NCI-H510A (cell line): Measurements from ENCODE around the gene NFIA.
A peak's percentile ranks its signal among the peaks of the same experiment; 100 is the strongest.

Experiments
- DNase-seq: peaks from one replicate; lab custom pipeline; 2025; lab: John Stamatoyannopoulos, UW

The NFIA gene

DNA sequence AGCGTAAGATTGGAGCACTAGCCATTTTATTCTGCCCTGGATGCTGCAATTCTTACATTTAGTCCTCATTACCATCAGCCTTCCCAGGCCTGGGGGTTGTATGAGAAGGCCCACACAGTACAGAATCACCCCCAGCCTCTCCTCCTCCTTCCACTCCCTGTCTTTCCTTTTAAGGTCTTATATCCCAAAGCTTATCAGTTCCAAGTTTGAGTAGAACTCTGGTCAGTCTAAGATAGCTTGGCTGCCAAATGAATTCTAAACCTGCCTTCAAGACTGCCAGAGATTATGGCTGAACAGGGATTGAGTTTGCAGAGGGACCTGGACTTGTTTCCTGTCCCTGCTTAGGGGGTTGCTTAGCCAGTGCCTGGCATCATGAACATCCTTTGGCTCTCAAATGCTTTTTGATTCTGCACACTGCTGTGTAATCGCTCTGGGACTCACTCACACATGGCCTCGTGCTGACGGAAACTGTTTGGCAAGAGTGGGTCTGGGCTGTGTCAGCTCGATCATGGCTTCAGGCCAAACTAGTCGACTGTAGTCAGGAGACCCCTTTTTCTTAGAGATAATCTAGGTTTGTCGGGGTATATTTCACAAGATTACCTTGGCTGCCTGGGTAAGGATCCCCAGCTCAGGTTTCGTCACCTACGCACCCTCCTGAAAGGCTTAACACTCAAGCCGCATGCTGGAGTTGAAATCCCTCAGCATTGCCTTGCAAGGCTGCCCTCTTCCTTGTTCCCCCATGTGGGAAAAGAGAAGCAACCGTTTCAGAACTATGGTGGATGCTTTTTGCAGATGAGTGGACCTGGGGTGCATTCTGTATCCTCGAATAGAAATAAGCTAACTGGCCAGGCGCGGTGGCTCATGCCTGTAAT is 252.6 kb downstream of the NFIA start:
- no peak for DNase-seq

- DNase-seq: no peak
Measured at GRCh38 chr1:61337037-61337436, 254.7 kb downstream of the NFIA start.

DNA sequence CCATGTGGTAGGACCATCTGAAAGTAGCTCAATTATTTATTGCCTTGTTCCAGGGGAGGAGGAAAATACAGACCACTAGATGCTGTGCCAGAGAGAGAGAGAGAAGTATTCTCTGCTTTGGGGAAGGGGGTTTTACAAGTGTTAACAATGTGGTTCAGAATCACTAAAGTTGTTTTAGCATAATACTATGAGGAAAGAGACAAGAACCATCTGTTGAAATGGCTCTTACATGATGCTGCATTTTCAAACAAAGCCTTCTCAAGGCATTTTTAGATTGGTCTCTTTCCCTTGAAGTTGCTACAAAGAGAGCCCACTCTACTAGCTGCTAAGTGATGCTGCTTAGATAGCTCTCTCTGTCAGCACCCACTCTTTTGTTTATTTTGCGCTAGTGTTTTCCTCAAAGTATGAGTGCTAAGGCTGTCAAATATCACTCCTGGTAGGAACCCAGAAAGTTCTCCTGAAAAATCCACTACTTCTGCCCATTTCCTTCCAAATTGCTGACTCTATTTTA is 255.1 kb downstream of the NFIA start:
- no peak for DNase-seq

- peak; percentile 63 for DNase-seq
Measured at GRCh38 chr1:61337981-61338848, 255.9 kb downstream of the NFIA start.

DNA sequence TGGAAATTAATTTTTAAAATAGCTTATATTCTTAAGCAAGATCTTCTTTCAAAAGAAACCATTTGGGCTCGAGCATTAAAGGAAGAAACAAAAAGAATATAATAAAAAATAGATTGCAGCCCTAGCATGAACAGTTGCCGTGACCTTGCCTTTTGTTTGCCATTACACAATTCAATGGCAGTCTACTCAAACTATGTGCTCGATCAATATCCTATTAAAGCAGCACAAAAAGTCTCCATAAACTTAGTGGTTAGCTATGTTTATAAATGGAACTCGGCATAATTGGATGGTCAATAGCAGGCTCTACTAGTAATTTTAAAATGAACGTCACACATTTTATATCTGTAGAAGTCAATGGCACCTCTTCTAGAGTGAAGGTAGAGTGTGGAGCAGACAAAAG is 256.5 kb downstream of the NFIA start:
- no peak for DNase-seq

DNA sequence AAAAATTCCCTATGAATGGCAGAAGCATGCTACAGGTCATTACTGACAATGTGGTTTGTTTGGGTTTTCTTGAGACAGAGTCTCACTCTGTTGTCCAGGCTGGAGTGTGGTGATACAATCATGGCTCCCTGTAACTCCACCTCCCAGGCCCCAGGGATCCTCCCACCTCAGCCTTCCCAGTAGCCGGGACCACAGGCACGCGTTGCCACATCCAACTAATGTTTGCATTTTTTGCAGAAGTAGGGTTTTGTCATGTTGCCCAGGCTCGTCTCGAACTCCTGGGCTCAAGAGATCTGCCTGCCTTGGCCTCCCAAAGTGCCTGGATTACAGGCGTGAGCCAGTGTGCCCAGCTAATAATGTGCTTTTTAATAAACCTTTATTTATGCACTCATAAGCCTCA is 259.1 kb downstream of the NFIA start:
- DNase-seq: no peak

GRCh38 chr1:61343734-61344420 is 261.5 kb downstream of the NFIA start:
- DNase-seq: no peak

GRCh38 chr1:61344696-61345095 is 262.3 kb downstream of the NFIA start:
- no peak for DNase-seq

DNA sequence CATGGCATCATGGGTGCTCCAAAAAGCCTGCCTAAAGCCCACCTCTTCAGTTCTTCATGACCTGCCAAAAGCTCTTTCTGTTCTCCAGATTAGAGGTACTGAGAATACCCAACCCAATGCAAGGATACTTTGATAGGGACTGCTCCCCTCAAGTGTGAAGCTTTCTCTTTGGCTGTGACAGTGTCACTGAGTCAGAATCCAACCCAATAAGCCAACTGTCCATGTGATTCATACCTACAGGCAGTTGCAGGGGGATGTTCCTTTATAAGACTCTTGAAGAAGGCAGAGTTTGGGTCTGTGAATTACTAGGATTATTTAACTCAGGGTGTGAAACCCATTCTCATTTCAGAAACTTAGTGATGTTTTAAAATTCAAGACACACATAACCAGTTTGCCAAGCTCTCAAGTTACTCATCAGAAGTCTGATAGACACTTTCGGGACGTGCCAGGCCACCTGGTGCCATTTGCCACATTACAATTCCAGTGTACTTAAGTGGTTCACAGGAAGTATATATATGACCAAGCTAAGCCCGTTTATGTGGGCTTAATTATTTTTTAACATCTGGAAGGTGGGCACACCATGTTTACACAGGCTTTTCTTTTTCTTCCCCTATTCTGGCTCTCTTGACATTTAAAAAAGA is 265.8 kb downstream of the NFIA start:
- DNase-seq: peak; percentile 57

DNA sequence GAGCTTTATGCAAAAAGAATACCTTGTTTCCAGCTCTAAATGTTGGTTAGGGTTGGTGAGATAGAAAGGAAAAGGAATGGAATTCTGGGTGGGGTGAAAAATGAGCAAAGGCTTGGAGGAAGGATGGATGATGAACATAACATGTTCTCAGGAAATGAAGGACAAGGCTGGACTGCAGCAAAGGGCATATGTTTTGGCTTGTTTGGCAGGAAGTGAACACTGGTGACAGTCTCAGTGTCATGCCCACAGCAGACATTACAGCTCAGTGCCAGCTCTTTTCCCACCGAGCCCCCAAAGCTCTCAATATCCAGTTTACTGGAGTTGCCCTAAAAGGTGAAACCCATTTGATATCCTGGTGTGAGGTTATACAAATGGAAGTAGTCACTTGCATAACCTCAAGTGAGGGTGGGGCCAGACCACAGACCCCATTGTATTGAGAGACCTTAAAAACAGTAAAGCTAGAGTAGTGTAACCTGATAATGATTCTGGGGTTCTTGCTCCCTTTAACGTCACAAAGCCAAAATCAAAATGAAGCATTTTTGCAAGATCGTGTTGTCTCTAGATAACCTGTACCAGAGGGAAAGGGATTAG is 270.6 kb downstream of the NFIA start:
- no peak for DNase-seq

DNA sequence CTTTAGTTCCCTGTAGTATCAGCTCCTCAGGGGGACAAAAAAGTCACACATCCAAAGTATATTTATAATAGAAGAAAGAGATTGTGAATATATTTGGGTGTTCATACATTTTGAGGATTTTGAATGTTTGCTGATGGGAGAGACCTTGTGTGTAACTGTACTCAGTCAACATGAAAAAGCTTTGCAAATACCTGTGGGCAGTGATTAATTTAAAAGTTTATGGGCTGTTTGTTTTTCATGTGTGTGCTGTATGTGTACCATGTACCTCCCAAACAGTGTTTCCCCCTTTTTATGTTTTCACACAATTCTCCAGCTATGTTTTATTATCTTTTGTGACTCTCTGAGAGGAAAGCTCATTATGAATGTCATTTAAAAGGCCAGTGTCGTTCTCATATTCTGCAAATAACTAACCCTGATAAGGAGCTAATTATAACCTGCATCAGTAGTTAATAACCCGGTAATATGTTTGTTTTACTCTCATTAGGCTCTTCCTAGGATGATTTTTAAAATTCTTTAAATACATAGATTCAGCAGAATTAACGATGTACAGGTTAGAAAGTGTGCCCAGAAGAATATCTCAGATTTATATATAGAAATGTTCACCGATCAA is 271.5 kb downstream of the NFIA start:
- DNase-seq: no peak

DNA sequence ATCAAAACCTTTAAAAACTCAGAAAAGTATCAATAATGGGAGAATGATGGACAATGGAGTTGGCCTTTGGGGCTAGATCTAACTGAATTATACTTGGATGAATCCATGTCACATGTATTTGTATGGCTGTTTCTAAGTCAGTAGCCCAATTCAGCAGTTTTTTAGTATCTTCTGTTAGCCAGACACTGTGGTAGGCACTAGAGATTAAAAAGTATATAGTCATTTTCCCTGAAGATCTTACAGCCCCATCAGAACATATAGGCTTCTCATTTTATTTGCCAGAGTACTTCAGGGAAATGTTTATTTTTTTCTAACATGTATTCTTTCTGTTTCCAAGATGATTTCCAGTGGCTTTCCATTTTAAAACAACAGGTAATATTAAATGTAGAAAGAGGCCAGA is 273.7 kb downstream of the NFIA start:
- DNase-seq: no peak

DNA sequence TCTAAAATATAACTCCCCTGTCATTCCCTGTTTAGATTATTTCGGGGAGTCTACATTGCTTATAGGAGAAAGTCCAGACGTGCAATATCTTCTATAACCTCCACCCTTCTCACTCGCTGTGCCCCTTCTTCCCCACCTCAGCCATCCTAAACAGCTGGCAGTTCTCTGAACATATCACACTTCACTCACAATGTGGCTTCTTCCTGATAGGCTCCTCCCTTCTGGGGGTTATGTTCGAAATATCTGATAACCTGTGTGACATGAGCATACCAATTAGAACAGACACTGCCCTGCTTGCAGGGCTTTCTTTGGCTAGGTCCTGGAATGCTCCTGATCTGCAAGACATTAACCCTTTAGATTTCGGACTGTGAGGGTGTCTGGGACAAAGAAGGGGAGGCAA is 274.6 kb downstream of the NFIA start:
- DNase-seq: no peak

GRCh38 chr1:61357539-61357938 is 275.2 kb downstream of the NFIA start:
- DNase-seq: no peak

- DNase-seq: no peak
Measured at GRCh38 chr1:61358770-61359455, 276.6 kb downstream of the NFIA start.

DNA sequence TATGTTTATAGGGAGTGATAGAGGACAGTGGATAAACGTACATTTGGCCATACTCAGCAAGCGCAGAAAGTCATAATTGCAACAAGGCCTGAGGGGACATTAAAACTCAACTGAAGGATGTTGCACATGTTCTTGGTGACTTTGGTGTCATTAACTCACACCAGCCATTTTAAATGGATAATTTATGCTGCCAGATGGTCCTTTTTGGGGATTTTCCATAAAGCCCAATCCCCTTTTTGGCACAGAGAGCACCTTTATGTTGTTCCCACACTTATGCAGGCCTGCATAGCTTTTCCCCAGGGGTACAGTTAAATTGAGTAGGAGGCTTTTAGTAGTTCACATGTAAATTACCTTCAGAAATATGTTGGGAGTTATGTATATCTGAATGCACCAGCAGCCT is 279.6 kb downstream of the NFIA start:
- no peak for DNase-seq

DNA sequence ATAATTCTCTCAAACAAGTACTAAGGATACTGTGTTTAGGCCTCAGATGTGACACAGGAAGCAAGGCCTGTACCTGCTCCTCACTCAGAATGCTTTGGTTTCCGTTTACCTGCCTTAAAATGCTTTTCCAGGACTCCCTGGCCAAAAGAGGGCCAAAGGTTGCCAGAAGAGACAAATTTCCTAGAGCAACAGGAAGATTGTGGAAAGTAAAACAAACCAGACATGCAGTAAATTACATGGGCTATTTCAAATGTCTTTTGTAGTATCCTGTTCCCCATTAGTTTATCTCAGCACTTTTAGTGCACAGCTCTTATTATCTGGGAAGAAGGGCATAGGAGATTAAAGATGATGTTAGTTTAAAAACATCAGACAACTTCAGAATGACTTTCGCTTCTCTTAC is 280.0 kb downstream of the NFIA start:
- no peak for DNase-seq

DNA sequence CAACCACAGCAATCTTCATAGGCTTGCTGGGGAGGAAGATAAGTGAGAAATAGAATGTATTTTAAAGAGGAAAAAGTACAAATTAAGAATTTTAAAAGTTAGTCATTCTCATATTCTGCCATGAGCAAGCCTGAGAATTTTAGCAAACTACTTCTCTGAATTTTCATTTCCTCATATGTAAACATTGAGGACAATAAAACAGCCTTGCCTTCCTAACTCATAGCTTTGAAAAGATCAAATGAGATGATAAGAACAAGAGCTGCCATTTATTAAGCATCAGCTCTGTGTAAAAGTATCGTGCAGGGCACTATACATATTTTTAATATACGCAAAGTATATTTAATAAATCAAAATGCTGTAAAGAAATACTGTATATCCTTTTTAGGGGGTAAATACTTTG is 286.0 kb downstream of the NFIA start:
- DNase-seq: no peak

- DNase-seq: no peak
Measured at GRCh38 chr1:61368876-61369275, 286.5 kb downstream of the NFIA start.

DNA sequence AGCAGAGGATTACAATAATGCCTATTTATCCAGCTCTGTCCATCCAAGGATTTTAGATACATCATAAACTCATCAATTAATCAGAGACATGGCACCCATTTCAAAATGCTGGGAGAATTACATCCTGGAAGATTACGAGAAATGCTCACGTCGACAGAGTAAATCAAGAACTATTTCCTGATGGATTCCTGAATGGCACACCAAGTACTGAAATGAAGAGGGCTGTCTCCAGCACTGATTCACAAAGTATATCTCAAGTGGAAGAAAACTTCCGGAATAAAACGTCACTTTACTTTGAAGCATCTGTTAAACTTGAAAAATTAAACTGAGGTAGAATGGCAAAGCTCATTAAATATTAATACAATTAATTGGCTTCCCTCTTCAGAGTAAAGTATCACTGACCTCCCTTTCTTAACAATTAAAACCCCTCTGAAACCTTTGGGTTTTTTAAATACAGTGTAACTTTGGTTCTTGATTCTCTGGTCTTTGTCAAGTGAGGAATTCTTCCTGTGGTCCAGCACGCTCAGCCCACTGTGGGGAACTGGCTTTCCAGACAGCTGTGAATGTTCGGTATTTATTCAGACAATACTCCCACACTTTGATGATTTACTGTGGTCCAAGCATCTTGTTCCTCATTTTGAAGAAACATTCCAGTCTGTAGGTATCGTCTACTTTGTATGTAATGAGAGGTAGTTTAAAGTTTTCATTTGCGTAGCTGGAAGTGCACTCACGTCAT is 288.0 kb downstream of the NFIA start:
- no peak for DNase-seq
